22Rv1 (cell line): Measurements from ENCODE around the gene CNPY1.

ENCODE experiments used
- H3K27ac ChIP-seq: fragments of 450-650 bp; 2 replicates; pipeline ENCODE4 v1.5.1; 2017
- CTCF ChIP-seq: fragments of 450-650 bp; IDR thresholded peaks from 2 replicates; pipeline ENCODE4 v1.5.1; 2017; ENCODE audit warnings: mild to moderate bottlenecking
- ZFX ChIP-seq: fragments of 450-650 bp; IDR thresholded peaks from 2 replicates; pipeline ENCODE4 v1.6.1; 2017; ENCODE audit warnings: antibody characterized with exemption, borderline replicate concordance

The CNPY1 gene

GRCh38 chr7:155558351-155558750 is 12.0 kb upstream of the CNPY1 start:
- no peak overlapping the region for H3K27ac ChIP-seq
- TF ChIP-seq CTCF (no peak), ZFX (no peak)

- H3K27ac ChIP-seq = no peak overlapping the region
- TF ChIP-seq CTCF = no peak
- no peak for TF ChIP-seq ZFX
These were observed 11.4 kb upstream of the CNPY1 start for GRCh38 chr7:155557778-155558177.

- TF ChIP-seq CTCF (no peak), ZFX (no peak)
These were observed 10.4 kb upstream of the CNPY1 start for GRCh38 chr7:155556763-155557162.

GRCh38 chr7:155555116-155555695 is 8.8 kb upstream of the CNPY1 start:
- TF ChIP-seq ZFX = no peak
- no peak for TF ChIP-seq CTCF
- no peak overlapping the region for H3K27ac ChIP-seq

More at GRCh38 chr7:155556763-155557162, 10.4 kb upstream of the CNPY1 start:
- H3K27ac ChIP-seq = no peak overlapping the region

- H3K27ac ChIP-seq = no peak overlapping the region
- TF ChIP-seq CTCF (no peak), ZFX (no peak)
These were observed 7.5 kb upstream of the CNPY1 start for GRCh38 chr7:155553871-155554270.

GRCh38 chr7:155551785-155552611 is 5.6 kb upstream of the CNPY1 start:
- no peak for TF ChIP-seq CTCF
- TF ChIP-seq ZFX = no peak
- H3K27ac ChIP-seq = no peak overlapping the region

GRCh38 chr7:155550916-155551315 is 4.6 kb upstream of the CNPY1 start:
- TF ChIP-seq CTCF (no peak), ZFX (no peak)
- no peak overlapping the region for H3K27ac ChIP-seq
